ENCODE results near the gene AGMO.

DNA sequence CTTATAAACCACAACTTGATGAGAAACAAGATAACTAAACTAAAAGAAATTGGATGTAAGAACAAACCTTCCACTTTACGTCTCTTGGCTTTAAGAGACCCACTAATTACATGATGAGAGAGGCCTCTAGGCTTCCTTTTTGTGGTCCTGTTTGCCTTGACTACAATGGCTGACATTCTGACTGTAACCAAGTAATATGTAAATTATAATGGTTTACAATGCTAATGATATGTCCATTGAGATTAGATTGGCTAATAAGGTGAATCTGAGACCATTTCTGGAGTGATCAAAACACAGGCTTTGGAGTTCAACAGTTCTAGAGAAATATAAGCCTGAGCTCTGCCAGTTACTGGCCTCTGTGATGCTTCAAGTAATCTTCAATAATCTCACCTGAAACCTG lies 39.4 kb upstream of the AGMO start:
- TF ChIP-seq, protein P1, sequence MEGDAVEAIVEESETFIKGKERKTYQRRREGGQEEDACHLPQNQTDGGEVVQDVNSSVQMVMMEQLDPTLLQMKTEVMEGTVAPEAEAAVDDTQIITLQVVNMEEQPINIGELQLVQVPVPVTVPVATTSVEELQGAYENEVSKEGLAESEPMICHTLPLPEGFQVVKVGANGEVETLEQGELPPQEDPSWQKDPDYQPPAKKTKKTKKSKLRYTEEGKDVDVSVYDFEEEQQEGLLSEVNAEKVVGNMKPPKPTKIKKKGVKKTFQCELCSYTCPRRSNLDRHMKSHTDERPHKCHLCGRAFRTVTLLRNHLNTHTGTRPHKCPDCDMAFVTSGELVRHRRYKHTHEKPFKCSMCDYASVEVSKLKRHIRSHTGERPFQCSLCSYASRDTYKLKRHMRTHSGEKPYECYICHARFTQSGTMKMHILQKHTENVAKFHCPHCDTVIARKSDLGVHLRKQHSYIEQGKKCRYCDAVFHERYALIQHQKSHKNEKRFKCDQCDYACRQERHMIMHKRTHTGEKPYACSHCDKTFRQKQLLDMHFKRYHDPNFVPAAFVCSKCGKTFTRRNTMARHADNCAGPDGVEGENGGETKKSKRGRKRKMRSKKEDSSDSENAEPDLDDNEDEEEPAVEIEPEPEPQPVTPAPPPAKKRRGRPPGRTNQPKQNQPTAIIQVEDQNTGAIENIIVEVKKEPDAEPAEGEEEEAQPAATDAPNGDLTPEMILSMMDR (IDR thresholded peaks at IDR 0.05), result no peak
- TF ChIP-seq EP300 (IDR thresholded peaks at IDR 0.05), result no peak
